Peyer's patch (tissue), 4 donors: ENCODE results near the gene ACKR2. TPM values are rescaled to one million over a fixed set of nuclear protein-coding genes. Genes with fewer than 3 reads are reported as not detected.

Experiments
- DNase-seq, 3 donors: peaks; one replicate each; pipeline ENCODE4 v3.0.0-alpha.2; 2017 to 2019
- H3K27ac ChIP-seq, 4 donors: fragments of 200-600 bp; sonication (generic); one replicate each; pipeline ENCODE4 v1.5.1; 2016 to 2019
- H3K27me3 ChIP-seq, 2 donors: fragments of 200-600 bp; sonication (generic); one replicate each; pipeline ENCODE4 v1.5.1; 2019
- H3K36me3 ChIP-seq, 3 donors: fragments of 200-600 bp; sonication (generic); one replicate each; pipeline ENCODE4 v1.5.1; 2016 to 2019
- H3K4me1 ChIP-seq, 4 donors: fragments of 200-600 bp; sonication (generic); one replicate each; pipeline ENCODE4 v1.5.1; 2016 to 2019
- H3K4me3 ChIP-seq, 4 donors: fragments of 200-600 bp; sonication (generic); 1 replicate in 3 of 4; 2 replicates in 1 of 4; pipeline ENCODE4 v1.5.1; 2016 to 2019; ENCODE audit warnings: mild to moderate bottlenecking in 1 of 4
- H3K9me3 ChIP-seq, 4 donors: fragments of 200-600 bp; sonication (generic); one replicate each; pipeline ENCODE4 v1.5.1; 2016 to 2019; ENCODE audit warnings: mild to moderate bottlenecking in 1 of 4
- CTCF ChIP-seq, 6 experiments: fragments of 450-650 bp in 4 of 6; fragments of 200-600 bp in 2 of 6; sonication (generic) in 1 of 6; IDR thresholded peaks; one replicate each; pipeline ENCODE4 v1.5.1; 2017 to 2019; ENCODE audit warnings: antibody characterized with exemption in 6 of 6, mild to moderate bottlenecking in 3 of 6, moderate library complexity in 1 of 6
- POLR2A ChIP-seq, 2 donors: fragments of 450-650 bp; IDR thresholded peaks; one replicate each; pipeline ENCODE4 v1.5.1; 2017; ENCODE audit warnings: antibody characterized with exemption in 2 of 2, mild to moderate bottlenecking in 2 of 2, moderate library complexity in 2 of 2
- total RNA-seq, 4 donors: library from RNA; depleted of rRNA; stranded (reverse); fragments of >200 nt; gene quantifications; one replicate each; pipeline ENCODE4 v1.1.0, GENCODE V29; 2016

The ACKR2 gene
- total RNA-seq, 4 donors from 2014 or later = 0.83 to 10.1 (median 3.7) TPM

- H3K36me3 ChIP-seq = no peaks in the 10 kb centered on the region
- TF ChIP-seq CTCF (IDR thresholded peaks at IDR 0.05) (peak; percentile 68 to 81 (median 77)), POLR2A (IDR thresholded peaks at IDR 0.05) (no peak)
- H3K4me1 ChIP-seq = peaks cover 0 to 9% (median 0%) of the 10 kb centered on the region in 4 donors
These were observed 22.1 kb downstream of the ACKR2 start for GRCh38 chr3:42831321-42831713.

GRCh38 chr3:42836150-42837123 lies 27.2 kb downstream of the ACKR2 start:
- H3K4me3 ChIP-seq = no peak overlapping the region
- H3K4me1 ChIP-seq = no peaks in the 10 kb centered on the region
- no peak for DNase-seq
- TF ChIP-seq POLR2A (IDR thresholded peaks at IDR 0.05) = no peak
- no peak for TF ChIP-seq CTCF (IDR thresholded peaks at IDR 0.05)
- H3K27me3 ChIP-seq = no peaks in the 10 kb centered on the region
- H3K9me3 ChIP-seq = no peaks in the 10 kb centered on the region
- H3K36me3 ChIP-seq = no peaks in the 10 kb centered on the region
- no peak overlapping the region for H3K27ac ChIP-seq

More at GRCh38 chr3:42831321-42831713, 22.1 kb downstream of the ACKR2 start:
- Histone ChIP-seq H3K27ac (no peak overlapping the region), H3K9me3 (no peaks in the 10 kb centered on the region), H3K4me3 (no peak overlapping the region), H3K27me3 (no peaks in the 10 kb centered on the region)
- DNase-seq = peak; percentile 68 to 92 (median 78)

GRCh38 chr3:42838571-42838970 lies 29.3 kb downstream of the ACKR2 start:
- Histone ChIP-seq H3K27ac (no peak overlapping the region), H3K4me1 (no peaks in the 10 kb centered on the region), H3K36me3 (no peaks in the 10 kb centered on the region), H3K27me3 (no peaks in the 10 kb centered on the region), H3K4me3 (no peak overlapping the region), H3K9me3 (no peaks in the 10 kb centered on the region)
- no peak for DNase-seq
- TF ChIP-seq CTCF (IDR thresholded peaks at IDR 0.05) = no peak
- no peak for TF ChIP-seq POLR2A (IDR thresholded peaks at IDR 0.05)

- H3K36me3 ChIP-seq = no peaks in the 10 kb centered on the region
- H3K9me3 ChIP-seq = no peaks in the 10 kb centered on the region
- no peak overlapping the region for H3K4me3 ChIP-seq
- H3K27ac ChIP-seq = no peak overlapping the region
- H3K27me3 ChIP-seq = no peaks in the 10 kb centered on the region
- no peaks in the 10 kb centered on the region for H3K4me1 ChIP-seq
- peak in 2 of 3 donors; percentile 36 to 63 for DNase-seq
- TF ChIP-seq CTCF (IDR thresholded peaks at IDR 0.05) (peak; percentile 58 to 97 (median 86)), POLR2A (IDR thresholded peaks at IDR 0.05) (no peak)
These were observed 30.4 kb downstream of the ACKR2 start for GRCh38 chr3:42839616-42840015.

GRCh38 chr3:42841332-42841731 lies 32.1 kb downstream of the ACKR2 start:
- no peak overlapping the region for H3K4me3 ChIP-seq
- H3K27me3 ChIP-seq = no peaks in the 10 kb centered on the region
- TF ChIP-seq CTCF (IDR thresholded peaks at IDR 0.05) = no peak
- no peak for TF ChIP-seq POLR2A (IDR thresholded peaks at IDR 0.05)
- no peak overlapping the region for H3K27ac ChIP-seq
- H3K36me3 ChIP-seq = no peaks in the 10 kb centered on the region
- no peaks in the 10 kb centered on the region for H3K4me1 ChIP-seq
- no peak for DNase-seq
- no peaks in the 10 kb centered on the region for H3K9me3 ChIP-seq
